ENCODE results near the gene WAC.

Gene WAC

DNA sequence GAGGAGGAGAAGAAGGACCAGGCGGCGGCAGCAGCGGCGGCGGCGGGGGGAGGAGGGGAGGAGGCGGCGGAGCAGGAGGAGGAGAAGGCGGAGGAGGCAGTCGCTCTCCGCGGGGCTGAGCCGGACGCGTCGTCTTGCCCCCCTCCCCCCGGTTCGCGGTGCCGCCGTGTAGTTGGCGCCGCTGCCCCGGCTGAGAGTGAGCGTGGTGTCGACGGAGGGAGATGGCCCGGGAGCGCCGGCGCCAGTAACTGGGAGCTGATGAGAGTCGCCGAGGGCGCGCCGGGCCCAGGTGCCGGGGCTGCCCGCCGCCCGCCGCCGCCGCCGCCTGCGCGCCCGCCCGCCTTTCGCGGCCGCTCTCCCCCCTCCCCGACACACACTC, 257 bp downstream of the WAC start:
- DNase-seq = no peak

DNA sequence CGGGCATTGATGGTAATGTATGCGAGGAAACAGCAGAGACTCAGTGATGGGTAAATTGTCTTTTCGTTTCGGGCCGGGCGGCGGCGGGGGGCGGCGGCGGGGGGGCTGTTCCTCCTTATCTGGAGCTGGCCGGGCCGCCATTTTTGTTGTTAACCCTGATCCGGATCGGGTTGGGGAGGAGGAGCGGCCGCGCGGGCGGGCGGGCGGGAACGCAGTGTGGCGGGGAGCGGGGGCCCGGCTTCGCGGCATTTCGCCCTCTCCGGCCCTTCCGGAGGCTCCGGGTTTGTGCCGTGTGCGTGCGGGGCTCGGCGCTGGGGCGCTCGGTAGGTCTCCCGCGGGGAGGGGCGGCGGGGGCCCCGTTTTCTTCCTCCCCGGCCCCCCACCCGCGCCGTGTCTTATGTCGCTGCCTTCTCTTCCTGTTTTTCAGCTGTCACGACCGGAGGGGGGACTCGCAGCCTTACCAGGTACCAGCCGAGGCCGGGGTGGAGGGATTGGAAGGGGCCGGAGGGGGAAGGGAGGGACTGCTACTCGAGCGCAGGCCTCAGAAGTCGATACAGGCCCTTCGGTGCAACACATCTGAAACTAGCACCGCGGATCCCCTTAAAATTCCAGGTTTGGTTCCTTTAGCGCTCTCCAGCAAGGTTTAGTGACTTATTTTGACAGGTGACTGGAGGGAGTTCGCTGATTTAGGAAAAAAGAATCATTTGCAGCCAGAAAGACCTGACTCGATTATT, 820 bp downstream of the WAC start:
- DNase-seq = peak; percentile 67

DNA sequence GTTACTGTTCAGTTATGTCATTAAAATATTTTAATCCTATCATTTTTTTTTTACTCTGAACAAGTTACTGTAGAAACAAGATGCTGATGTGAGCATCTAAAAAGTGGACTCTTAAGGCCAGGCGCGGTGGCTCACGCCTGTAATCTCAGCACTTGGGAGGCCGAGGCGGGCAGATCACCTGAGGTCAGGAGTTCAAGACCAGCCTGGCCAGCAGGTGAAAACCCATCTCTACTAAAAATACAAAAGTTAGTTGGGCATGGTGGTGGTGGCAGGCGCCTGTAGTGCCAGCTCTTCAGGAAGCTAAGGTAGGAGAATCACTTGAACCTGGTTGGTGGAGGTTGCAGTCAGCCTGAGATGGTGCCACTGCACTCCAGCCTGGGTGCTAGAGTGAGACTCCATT, 2.9 kb downstream of the WAC start:
- DNase-seq = no peak

DNA sequence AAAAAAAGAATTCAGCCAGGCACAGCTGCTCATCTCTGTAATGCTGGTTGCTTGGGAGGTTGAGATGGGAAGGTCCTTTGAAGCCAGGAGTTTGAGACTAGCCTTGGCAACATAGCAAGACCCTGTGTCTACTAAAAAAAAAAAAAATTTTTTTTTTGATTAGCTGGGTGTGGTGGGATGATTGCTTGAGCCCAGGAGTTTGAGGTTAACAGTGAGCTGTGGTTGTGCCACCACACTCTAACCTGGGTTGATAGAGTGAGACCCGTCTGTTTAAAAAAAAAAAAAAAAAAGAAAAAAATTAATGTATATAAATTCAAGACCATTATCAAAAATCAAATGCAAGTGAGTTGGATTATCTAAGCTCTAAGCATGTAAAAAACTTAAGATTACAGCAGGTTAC, 5.7 kb downstream of the WAC start:
- DNase-seq = peak; percentile 20

DNA sequence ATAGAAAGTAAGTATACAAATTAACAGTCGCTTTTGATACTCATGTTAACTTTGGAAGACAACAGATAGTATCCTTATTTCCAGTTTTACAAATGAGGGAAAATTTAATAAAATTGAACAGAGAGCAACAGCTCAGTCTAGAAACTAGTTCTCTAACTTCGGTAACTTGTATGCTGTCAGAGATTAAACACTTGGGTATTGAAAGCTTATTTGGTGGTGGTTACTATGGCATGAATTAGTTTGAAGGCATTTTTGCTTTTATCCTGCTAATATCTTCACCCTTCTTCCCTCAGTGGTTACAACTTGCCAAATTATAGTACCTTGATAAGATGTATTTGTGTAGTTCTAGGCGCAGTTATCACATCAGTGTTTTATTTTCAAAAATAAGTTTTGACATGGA, 7.2 kb downstream of the WAC start:
- DNase-seq = no peak

DNA sequence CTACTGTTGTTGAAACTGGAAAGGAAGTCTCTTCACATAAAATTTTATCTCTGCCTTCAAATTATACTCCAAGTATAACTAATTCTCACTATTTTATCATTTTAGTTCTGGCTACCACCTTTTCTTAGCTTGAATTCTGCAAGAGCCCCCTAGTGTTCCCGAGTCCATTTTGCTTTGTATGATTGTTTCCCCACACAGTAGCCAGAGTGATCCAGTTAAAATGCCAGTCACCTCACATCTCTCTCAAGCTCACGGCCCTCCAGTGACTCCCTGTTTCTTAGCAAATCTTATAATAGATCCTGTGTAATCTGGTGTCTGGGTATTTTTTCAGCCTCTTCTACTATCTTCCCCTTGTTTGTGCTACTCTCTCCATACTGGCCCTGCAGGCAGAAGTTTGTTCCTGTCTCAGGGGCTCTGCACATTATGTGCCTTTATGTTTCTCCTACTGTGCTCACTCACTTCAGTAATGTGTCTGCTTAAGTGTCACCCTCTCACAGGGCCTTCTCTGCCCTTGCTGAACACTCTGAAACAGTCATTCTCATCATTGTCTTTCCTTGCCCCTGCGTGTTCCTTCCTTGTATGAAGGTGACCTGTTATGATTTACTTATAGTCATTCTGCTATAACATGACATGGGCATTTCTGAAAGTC, 8.9 kb downstream of the WAC start:
- DNase-seq = peak; percentile 15

DNA sequence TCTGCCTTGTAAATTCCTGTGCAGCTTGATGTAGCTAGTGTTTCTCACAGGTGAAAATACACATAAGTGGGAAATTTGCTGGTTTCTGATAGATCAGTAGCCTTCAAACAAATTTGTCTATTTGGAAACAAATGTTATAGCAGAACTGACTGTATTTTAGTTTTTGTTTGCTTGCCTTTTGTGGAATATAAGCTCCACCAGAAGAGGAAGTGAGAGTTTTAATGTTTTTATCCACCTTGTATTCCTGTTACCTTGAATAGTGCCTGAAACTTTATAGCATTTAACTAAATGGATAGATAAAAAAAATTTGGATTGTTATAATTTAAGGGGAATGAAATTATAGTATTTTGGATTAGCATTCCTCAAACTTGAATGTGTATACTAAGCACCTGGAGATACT, 9.8 kb downstream of the WAC start:
- DNase-seq = no peak

DNA sequence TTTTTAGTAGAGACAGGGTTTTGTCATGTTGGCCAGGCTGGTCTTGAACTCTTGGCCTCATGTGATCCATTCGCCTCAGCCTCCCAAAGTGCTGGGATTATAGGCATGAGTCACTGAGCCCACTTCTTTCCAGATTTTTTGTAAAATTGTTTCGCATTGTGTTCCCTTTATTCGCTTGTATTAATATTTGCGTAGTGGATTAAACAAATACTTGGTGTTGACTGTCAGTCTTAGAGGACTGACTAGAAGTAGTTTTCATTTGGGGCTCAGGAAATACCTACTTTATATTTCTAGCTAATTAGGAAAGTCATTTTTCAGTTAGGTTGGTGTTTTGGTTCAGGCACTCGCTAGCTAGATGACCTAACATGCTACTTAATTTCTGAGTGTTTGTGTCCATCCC, 11.1 kb downstream of the WAC start:
- DNase-seq = no peak

DNA sequence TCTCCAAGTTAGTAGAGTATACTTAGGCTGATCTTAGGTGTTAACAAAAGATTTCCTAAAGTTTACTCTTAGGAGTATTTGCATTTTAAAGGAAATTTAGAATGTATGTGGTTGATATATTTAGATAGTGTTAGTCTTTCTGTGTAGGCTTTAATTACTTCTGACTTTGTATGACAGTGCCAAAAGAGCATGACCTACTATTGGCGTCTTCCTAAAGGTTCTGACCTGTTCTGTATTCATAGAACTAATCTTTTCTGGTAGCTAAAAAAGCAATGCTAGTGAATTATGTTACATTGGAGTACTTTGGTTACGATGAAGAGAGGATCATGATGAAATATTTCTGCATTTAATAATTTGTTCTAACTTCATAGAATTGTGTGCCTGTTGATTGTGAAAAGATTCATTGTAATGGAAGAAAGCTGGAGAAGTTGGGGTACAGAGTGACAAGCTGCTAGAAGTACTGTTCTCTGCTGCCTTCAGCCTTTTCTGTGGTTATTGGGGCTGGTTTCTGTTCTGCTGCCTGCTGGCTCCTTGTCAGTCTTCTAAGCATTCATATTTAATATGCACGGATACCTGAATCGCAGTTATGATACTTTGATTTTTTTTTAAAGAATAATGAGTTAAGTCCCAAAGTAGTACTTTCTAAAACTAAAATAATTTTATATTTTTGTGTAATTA, 13.2 kb downstream of the WAC start:
- no peak for DNase-seq

DNA sequence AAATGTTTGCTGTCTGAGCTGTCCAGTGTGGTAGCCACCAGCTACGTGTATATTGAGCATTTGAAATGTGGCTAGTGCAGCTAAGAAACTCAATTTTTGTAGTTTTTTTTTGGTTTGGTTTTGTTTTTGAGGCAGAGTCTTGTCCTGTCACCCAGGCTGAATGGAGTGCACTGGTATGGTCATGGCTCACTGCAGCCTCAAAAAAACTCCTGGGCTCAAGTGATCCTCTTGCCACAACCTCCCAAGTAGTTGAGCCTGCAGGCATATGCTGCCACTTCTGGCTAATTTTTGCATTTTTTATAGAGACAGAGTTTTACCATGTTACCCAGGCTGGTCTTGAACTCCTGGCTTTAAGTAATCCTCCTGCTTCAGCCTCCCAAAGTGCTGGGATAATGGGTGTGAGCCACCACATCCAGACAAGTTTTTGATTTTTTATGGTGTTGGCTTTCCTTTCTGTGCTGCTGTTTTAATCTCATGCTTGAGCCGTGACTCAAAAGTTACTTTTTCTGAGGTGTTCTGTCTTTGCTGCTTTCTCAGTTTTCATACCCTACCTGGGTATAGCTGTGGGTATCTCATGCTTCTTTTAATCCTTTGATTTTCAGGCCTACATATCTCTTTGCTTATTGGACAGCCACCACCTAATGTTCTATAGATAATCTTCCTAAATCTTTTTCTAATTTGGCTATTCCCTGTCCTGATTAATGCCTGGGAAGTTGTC, 16.0 kb downstream of the WAC start:
- no peak for DNase-seq

DNA sequence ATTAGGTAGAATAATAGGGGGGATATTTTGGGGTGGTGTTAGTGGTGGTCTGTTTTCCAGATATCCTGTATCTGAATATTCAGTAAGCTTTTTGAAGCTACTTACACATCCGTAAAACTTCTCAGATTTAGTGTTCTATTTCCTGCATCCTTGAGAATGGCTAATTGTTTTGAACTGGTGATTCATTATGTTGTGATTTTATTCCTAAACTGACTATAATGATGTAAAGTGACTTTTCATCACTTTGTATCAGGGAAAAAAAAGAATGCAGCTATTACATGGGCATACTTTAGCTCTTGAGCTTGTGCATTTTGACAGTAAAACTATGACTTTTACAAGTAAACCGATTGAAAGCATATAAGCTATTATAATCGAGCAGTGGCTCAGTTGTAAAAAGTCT, 18.2 kb downstream of the WAC start:
- DNase-seq = no peak

DNA sequence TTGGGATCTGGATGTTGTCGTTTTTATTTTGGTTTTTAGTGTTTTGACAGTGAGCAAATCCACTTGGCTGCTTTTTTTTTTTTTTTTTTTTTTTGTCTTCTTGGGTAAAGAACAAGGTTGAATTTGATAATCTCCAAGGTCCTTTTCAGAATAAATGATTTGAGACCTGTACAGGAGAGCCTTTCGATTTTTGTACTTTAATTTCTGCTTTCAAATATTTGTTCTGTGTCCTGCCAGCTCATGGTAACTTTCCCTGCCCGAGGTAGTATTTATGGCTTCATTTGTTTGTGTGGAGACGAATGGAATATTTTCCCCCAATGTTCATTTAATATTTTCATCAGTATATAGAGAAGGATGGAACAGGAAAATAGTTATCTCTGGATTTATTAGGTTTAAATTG, 19.9 kb downstream of the WAC start:
- no peak for DNase-seq

DNA sequence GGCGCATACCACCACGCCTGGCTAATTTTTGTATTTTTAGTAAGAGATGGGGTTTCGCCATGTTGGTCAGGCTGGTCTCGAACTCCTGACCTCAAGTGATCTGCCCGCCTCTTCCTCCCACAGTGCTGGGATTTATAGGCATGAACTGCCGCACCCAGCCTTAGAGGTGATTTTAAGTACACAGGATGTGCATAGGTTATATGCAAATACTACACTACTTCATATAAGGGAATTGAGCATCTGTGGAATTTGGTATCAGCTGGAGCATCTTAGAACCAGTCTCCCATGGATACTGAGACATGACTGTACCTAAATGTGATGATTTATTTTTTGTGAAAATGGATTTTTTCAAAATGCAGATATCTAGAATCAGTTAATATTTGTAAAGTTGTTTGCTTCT, 21.1 kb downstream of the WAC start:
- DNase-seq = no peak

DNA sequence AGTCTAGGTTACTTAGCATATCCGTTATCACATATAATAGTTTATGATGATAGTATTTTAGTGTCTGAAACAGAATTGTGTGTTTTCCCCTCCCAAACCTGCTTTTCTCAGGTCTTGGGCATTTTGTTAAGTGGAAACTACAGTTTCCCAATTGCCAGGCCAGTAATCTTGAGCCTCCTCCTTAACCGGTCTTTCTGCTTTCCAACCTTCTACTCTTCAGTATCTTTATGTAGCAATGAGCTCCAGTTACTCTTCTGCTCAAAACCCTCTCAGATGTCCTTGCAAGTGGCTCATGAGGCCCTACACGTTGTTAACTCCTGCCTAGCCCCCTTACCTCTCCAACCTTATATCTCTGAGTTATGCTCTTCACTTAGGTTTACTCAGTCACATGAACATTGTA, 22.0 kb downstream of the WAC start:
- no peak for DNase-seq

DNA sequence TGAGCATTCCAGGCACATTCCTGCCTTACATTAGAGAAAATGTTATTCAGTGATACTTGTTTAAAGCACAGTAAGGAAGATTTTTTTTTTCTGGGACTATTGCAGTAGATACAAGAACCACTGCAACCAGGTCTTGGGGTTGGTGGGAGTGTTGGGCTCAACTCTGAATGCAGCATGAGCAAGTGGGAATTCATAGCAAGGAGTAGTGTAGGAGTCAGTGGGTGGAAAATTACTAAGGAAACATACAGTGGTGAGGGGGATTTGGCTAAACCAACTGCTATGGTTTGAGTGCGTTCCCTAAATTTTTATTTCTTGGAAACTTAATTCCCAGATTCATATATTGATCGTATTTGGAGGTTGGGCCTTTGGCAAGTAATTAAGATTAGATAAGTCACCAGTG, 22.4 kb downstream of the WAC start:
- DNase-seq = no peak

DNA sequence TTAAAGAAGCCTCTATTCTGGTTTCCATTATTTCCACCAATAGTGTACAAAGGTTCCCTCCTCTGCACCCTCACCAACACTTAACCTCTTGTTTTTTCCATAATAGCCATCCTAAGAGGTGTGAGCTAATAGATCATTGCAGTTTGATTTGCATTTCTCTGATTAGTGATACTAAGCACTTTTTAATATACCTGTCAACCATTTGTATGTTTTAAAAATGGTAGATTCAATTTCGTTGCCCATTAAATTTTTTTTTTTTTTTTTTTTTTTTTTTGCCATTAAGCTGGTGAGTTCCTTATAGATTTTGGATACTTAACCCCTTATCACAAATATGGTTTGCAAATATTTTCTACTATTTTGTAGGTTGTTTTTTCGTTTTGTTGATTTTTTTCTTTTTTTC, 23.2 kb downstream of the WAC start:
- DNase-seq = no peak

DNA sequence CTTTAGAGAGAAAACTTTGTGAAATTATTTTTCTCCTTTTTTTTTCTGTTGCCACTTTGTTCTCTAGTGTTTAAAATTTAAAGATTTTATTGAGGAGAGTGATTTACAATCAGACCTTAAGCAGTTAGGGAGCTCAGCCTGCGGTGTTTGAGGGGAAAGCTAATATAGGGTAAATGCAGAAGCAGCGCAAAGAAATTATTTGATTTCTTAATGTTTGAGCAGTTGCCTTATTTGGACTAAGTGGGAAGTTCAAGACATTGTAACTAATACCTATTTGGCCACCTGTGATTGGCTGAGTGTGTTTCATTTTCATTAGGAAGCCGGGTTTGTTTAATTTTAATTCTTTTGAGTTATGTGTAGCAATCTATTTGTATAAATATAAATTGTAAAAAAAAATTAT, 25.3 kb downstream of the WAC start:
- DNase-seq = no peak

DNA sequence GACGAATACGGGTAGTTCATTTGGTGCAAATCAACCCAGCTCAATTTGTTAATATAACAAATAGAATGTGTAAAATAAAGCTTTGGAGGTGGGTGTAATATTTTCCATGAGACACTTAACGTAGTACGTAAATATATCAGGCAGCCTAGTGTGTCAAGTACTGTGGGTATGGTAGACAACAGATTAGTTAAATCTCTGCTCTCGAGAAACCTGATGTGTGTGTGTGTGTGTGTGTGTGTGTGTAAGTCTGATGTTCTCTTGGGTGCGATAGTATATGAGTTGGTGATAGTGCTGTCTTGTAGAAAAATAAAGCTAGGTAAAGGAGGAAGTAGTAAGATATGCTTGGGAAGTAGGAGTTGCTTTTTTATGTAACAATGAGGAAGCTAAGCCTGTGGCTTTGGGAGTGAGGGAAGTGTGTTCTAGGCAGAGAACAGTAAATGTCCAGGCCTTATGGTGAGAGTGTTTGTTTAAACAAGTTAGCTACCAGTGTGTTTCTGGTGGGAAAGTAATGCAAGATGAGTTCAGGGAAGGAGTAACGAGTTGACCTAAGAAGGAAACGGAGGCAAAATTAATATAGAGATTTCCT, 26.1 kb downstream of the WAC start:
- no peak for DNase-seq

DNA sequence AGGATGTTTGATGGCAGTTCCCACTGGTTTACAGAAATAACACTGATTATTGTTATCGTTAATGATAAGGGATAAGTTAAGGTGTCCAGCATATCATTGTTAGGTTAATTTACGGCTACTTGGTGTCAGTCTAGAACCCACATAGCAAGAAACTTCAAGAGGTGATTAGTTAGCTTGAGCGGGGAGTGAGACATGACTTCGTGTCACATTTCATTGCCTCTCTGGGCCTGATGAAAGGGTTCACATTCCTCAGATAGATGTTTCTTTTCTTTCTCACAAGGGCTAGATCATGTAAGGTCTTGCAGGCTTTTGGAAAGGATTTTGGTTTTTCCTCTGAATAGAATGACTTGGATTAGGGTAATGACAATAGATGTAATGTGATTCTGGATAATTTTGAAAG, 26.7 kb downstream of the WAC start:
- DNase-seq = no peak

DNA sequence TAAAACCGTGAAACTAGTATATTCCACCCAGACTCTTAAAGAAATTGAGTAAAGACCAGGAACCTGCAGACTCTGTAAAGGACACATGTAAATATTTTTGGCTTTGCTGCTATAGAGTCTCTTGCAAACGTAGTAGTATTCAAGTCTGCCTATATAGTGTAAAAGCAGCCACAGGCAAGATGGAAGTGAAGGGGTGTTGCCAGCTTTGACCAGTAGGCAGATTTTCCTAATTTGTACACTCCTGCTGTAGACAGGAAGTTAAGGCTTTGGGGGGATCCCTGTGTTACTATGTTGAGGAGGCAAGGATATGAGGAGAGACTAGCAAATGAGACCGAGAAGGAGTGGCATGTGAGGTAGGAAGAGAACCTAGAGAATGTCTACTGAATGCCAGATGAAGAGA, 27.7 kb downstream of the WAC start:
- no peak for DNase-seq

DNA sequence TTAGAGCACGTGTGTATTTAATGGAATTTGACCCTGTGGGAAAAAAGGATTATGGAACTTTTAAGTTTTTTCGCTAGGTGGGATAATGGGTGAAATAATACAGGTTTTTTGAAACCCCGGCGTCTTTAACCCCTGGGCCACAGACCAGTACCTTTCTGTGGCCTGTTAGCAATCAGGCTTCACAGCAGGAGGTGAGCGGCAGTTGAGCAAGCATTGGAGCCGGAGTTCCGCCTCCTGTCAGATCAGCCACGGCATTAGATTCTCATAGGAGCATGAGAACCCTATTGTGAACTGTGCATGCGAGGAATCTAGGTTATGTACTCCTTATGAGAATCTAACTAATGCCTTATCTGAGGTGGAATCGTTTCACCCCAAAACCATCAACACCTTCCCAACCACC, 28.6 kb downstream of the WAC start:
- DNase-seq = no peak

DNA sequence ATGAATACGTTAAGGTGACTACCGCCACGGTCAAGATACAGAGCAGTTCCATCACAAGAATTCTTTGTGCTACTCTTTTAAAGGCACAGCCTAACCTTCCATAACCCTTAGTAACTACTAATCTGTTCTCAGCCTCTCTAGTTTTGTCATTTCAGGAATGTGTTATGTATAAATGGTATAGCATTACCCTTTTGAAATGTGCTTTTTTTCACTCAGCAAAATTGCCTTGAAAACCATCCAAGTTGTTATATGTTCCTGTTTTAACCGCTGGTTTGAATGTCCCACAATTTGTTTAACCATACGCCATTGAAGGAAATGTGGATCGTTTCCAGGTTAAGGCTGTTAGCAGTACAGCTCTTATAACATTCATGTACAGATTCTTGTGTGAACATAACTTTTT, 32.0 kb downstream of the WAC start:
- no peak for DNase-seq

DNA sequence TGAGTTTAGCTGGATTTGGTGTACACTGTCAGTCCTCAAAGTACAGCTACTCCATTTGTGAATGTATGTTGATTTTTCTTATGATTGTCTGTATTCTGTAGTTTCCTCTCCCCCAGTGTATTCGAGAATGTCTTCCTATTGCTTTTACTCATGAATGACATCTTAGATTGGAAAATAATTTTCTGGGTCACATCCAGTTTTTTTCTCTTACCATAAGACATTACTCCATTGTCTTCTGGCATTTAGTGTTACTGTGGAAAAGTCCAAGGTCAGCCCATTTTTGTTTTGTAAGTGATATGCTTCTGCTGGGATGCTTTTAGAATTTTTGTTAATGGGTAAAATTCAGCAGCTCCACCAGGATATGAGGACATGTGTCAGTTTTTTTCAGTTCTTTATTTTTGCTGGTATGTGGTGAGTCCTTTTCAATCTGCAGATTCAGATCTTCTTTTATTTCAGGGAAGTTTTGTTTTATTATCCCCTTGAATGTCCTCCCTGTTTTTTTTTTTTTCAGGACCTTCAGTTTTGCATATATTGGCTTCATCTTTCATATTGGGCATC, 33.6 kb downstream of the WAC start:
- no peak for DNase-seq

All from hematopoietic multipotent progenitor cell treated with erythropoietin and hydrocortisone succinate and interleukin-3 and kit ligand, for 8 days (in vitro differentiated cells).